ENCODE results near the gene MISP3. TPM values are rescaled to one million over a fixed set of nuclear protein-coding genes. Genes with fewer than 3 reads are reported as not detected.

MISP3 gene
- total RNA-seq, 4 donors from 2014 or later, result 9.1 to 26.2 (median 17.2) TPM

DNA sequence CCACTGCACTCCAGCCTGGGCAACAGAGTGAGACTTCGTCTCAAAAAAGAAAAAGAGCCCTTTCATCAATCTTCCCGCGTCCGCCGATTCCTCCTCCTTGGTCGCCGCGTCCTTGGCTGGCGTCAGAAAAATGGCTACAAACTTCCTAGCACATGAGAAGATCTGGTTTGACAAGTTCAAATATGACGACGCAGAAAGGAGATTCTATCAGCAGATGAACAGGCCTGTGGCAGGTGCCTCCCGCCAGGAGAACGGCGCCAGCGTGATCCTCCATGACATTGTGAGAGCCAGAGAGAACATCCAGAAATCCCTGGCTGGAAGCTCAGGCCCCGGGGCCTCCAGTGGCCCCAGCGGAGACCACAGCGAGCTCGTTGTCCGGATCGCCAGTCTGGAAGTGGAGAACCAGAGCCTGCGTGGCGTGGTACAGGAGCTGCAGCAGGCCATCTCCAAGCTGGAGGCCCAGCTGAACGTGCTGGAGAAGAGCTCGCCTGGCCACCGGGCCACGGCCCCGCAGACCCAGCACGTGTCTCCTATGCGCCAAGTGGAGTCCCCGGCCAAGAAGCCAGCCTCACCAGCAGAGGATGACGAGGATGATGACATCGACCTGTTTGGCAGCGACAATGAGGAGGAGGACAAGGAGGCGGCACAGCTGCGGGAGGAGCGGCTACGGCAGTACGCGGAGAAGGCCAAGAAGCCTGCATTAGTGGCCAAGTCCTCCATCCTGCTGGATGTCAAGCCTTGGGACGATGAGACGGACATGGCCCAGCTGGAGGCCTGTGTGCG, 2.1 kb upstream of the MISP3 start:
- intact Hi-C loops (cut with DNase I; ENCODE audit: low total_unique reads), result no loop called here
- 72 to 78% methylated on average over 40 to 43 of the region's 43 CpGs for WGBS, 2 donors
- peak in 1 of 2 donors; percentile 76 for DNase-seq (ENCODE audit: low spot score in 2 of 2)
- no peak overlapping the region for H3K4me3 ChIP-seq (ENCODE audit: low read depth, poor library complexity, severe bottlenecking)
- TF ChIP-seq CTCF (IDR thresholded peaks at IDR 0.05) (no peak), POLR2A (IDR thresholded peaks at IDR 0.05) (no peak)

GRCh38 chr19:14073261-14073924, 807 bp downstream of the MISP3 start:
- 0% methylated on average over 32 to 39 of the region's 106 CpGs for WGBS, 2 donors
- TF ChIP-seq CTCF (IDR thresholded peaks at IDR 0.05), result no peak
- no peak for TF ChIP-seq POLR2A (IDR thresholded peaks at IDR 0.05)
- DNase-seq (ENCODE audit: low spot score in 2 of 2), result peak in 1 of 2 donors; percentile 56
- intact Hi-C loops (cut with DNase I; ENCODE audit: low total_unique reads), result loop anchor here (2.0 kb wide), 1 partner anchor 191 kb away; no protein-coding TSS in a partner anchor
- H3K4me3 ChIP-seq (ENCODE audit: low read depth, poor library complexity, severe bottlenecking), result peak overlapping the region; percentile 51

DNA sequence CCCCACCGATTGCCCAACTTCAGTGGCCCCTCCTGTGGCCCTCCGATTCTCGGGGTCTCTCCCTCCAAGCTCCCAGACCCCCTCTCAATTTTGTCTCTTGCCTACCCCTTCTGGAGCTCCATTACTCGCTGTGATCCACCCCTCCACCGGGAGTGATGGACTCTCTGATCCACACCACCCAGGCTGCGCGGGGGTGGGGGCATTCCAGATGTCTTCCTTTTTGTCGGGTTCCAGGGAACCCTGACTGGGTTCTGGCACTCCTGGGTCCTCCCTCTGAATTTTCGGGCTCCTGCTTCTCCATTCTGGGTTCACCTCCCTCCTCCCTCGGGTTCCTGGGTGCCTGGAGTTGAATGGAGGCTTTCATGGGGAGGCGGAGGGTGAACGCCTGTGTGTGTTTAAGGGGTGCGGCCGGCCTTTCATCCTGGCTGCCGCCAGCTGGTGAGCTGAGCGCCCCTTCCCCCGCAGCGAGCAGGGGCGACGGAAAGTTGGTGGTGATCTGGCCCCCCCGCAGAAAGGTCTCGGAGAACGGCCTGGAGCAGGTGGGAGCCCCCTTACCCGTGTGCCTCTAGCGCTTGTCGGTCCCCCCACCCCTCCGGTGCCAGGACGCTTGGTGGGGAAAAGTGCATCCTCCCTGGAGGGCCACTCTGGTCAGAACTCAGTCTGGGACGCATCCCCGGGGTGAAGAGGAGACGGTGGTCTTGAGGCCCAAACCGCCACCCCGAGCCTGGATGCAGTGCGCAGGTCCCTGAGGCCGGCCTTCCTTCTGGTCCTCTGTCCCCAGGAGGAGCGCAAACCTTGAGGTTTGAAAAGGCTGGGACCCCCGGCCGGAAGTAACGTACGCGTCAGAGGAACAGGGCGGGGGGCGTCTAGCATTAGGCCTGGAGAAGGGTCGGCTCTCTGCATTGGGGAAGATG, 1.6 kb downstream of the MISP3 start:
- whole genome bisulfite sequencing, 2 donors, result 0 to 4% methylated on average over 29 to 35 of the region's 44 CpGs
- DNase-seq (ENCODE audit: low spot score in 2 of 2), result peak in 1 of 2 donors; percentile 91

GRCh38 chr19:14078411-14078810, 5.8 kb downstream of the MISP3 start:
- intact Hi-C loops (cut with DNase I; ENCODE audit: low total_unique reads), result no loop called here
- DNase-seq (ENCODE audit: low spot score in 2 of 2), result no peak
- no peak for TF ChIP-seq POLR2A (IDR thresholded peaks at IDR 0.05)
- TF ChIP-seq CTCF (IDR thresholded peaks at IDR 0.05), result no peak
- WGBS, 2 donors, result 43 to 65% methylated on average over 2 of the region's 2 CpGs
- no peak overlapping the region for H3K4me3 ChIP-seq (ENCODE audit: low read depth, poor library complexity, severe bottlenecking)

More for the DNA sequence above, 1.6 kb downstream of the MISP3 start:
- intact Hi-C loops (cut with DNase I; ENCODE audit: low total_unique reads), result loop anchor here (2.0 kb wide), 1 partner anchor 191 kb away; no protein-coding TSS in a partner anchor
- peak overlapping the region; percentile 51 for H3K4me3 ChIP-seq (ENCODE audit: low read depth, poor library complexity, severe bottlenecking)
- TF ChIP-seq CTCF (IDR thresholded peaks at IDR 0.05) (no peak), POLR2A (IDR thresholded peaks at IDR 0.05) (no peak)
